Natural killer cell (primary cell): ENCODE data around the gene RASSF7. TPM values are rescaled to one million over a fixed set of nuclear protein-coding genes. Genes with fewer than 3 reads are reported as not detected.

Source experiments
- ATAC-seq, 3 donors: fragments of 150-1000 bp in 2 of 3; fragments of 200-7000 bp in 1 of 3; cut with Tn5 transposase; 1 replicate in 1 of 3; 2 replicates in 2 of 3; pipeline ENCODE4 v1.10.0; 2021; ENCODE audit warnings: mild to moderate bottlenecking in 2 of 3, moderate library complexity in 2 of 3
- DNase-seq, 2 donors: peaks; one replicate each; pipeline versions ENCODE4 v3.0.0 to v3.0.0-alpha.2; 2013 to 2021; ENCODE audit warnings: mixed read lengths in 1 of 2
- H3K27ac ChIP-seq: one replicate; pipeline ENCODE4 v1.5.1; 2013; ENCODE audit warnings: mild to moderate bottlenecking, low read length
- H3K27me3 ChIP-seq: one replicate; pipeline ENCODE4 v1.6.1; 2013; ENCODE audit warnings: low read length; ENCODE audit not compliant: control insufficient read depth, insufficient read depth
- H3K36me3 ChIP-seq: one replicate; pipeline ENCODE4 v1.6.1; 2013; ENCODE audit warnings: low read length; ENCODE audit not compliant: control insufficient read depth, insufficient read depth
- H3K4me1 ChIP-seq: one replicate; pipeline ENCODE4 v1.6.1; 2013; ENCODE audit warnings: low read length; ENCODE audit not compliant: control insufficient read depth, insufficient read depth
- H3K4me3 ChIP-seq: one replicate; pipeline ENCODE4 v1.5.1; 2013; ENCODE audit warnings: low read length
- H3K9me3 ChIP-seq: one replicate; pipeline ENCODE4 v1.6.1; 2013; ENCODE audit warnings: low read length; ENCODE audit not compliant: control insufficient read depth, insufficient read depth
- H3K27ac Mint-ChIP-seq, 2 donors: one replicate each; pipeline ENCODE4 v1.8.0; 2022; ENCODE audit warnings: mild to moderate bottlenecking in 2 of 2, mixed read lengths in 2 of 2, moderate library complexity in 1 of 2
- H3K27me3 Mint-ChIP-seq, 2 donors: one replicate each; pipeline ENCODE4 v1.8.0; 2022; ENCODE audit warnings: low read depth in 2 of 2, mixed read lengths in 2 of 2
- H3K36me3 Mint-ChIP-seq: one replicate; pipeline ENCODE4 v1.8.0; 2022; ENCODE audit warnings: mixed read lengths
- H3K4me1 Mint-ChIP-seq, 2 donors: one replicate each; pipeline ENCODE4 v1.8.0; 2022; ENCODE audit warnings: mixed read lengths in 2 of 2
- H3K4me3 Mint-ChIP-seq: one replicate; pipeline ENCODE4 v1.8.0; 2022; ENCODE audit warnings: mild to moderate bottlenecking, moderate library complexity, mixed read lengths
- H3K9me3 Mint-ChIP-seq, 2 donors: one replicate each; pipeline ENCODE4 v1.8.0; 2022; ENCODE audit warnings: mixed read lengths in 2 of 2
- CTCF ChIP-seq: fragments of 200-600 bp; IDR thresholded peaks from one replicate; pipeline ENCODE4 v1.8.0; 2022; ENCODE audit warnings: antibody characterized with exemption
- WGBS: methylation state at CpG from one replicate; pipeline ENCODE4 v1.1.7; 2013; ENCODE audit warnings: missing lambda C conversion rate; ENCODE audit not compliant: insufficient coverage; 5-methylcytosine and 5-hydroxymethylcytosine counted together
- intact Hi-C: fragments of 100-400 bp; cut with micrococcal nuclease; formaldehyde crosslinking; loops from one replicate; pipeline ENCODE4 v1.14.2; 2022
- total RNA-seq, 4 donors: library from RNA; stranded (reverse); fragments of 120-200 nt in 1 of 4; gene quantifications; one replicate each; pipeline versions ENCODE4 v1.2.3 to v1.2.4, GENCODE V29; 2013 to 2022

RASSF7 gene
- total RNA-seq, 3 donors from 2014 or later (not counting 1 experiment from before 2014, with no cell fraction given) = 19.0 to 21.7 (median 20.0) TPM

GRCh38 chr11:528166-528814 is 32.5 kb upstream of the RASSF7 start:
- DNase-seq = no peak
- H3K9me3 Mint-ChIP-seq = no peaks in the 10 kb centered on the region
- H3K27ac Mint-ChIP-seq = no peak overlapping the region
- no peaks in the 10 kb centered on the region for H3K27me3 ChIP-seq
- ATAC-seq = no peak
- TF ChIP-seq CTCF = no peak
- H3K4me1 Mint-ChIP-seq = no peaks in the 10 kb centered on the region
- no peaks in the 10 kb centered on the region for H3K4me1 ChIP-seq
- intact Hi-C loops = no loop called here
- no peak overlapping the region for H3K4me3 ChIP-seq
- WGBS = 92% methylated on average over 30 of the region's 30 CpGs
- H3K36me3 Mint-ChIP-seq = no peaks in the 10 kb centered on the region
- H3K27ac ChIP-seq = no peak overlapping the region
- no peaks in the 10 kb centered on the region for H3K27me3 Mint-ChIP-seq
- no peaks in the 10 kb centered on the region for H3K9me3 ChIP-seq
- H3K4me3 Mint-ChIP-seq = no peak overlapping the region
- peaks cover 11% of the 10 kb centered on the region for H3K36me3 ChIP-seq

- TF ChIP-seq CTCF = no peak
- peaks cover 0 to 3% of the 10 kb centered on the region in 2 donors for H3K4me1 Mint-ChIP-seq
- ATAC-seq (no peak), DNase-seq (no peak)
- no peaks in the 10 kb centered on the region for H3K27me3 Mint-ChIP-seq
- Histone ChIP-seq H3K27me3 (no peaks in the 10 kb centered on the region), H3K4me3 (no peak overlapping the region), H3K4me1 (peaks cover 2% of the 10 kb centered on the region), H3K9me3 (no peaks in the 10 kb centered on the region), H3K36me3 (peaks cover 11% of the 10 kb centered on the region), H3K27ac (no peak overlapping the region)
- H3K9me3 Mint-ChIP-seq = no peaks in the 10 kb centered on the region
- WGBS = 91% methylated on average over 29 of the region's 29 CpGs
- intact Hi-C loops = no loop called here
- H3K4me3 Mint-ChIP-seq = no peak overlapping the region
- no peaks in the 10 kb centered on the region for H3K36me3 Mint-ChIP-seq
- H3K27ac Mint-ChIP-seq = no peak overlapping the region
Measured at GRCh38 chr11:528815-529727, 31.7 kb upstream of the RASSF7 start.

- no peak for DNase-seq
- H3K9me3 ChIP-seq = no peaks in the 10 kb centered on the region
- Mint-ChIP-seq H3K36me3 (no peaks in the 10 kb centered on the region), H3K4me3 (no peak overlapping the region), H3K27ac (no peak overlapping the region), H3K27me3 (no peaks in the 10 kb centered on the region), H3K4me1 (peaks cover 0 to 7% of the 10 kb centered on the region in 2 donors), H3K9me3 (no peaks in the 10 kb centered on the region)
- TF ChIP-seq CTCF = no peak
- intact Hi-C loops = no loop called here
- H3K4me1 ChIP-seq = peaks cover 10% of the 10 kb centered on the region
- ATAC-seq = no peak
- no peaks in the 10 kb centered on the region for H3K27me3 ChIP-seq
- H3K4me3 ChIP-seq = no peak overlapping the region
- H3K27ac ChIP-seq = no peak overlapping the region
- peaks cover 11% of the 10 kb centered on the region for H3K36me3 ChIP-seq
- WGBS = 92% methylated on average over 18 of the region's 18 CpGs
Measured at GRCh38 chr11:529728-530411, 30.9 kb upstream of the RASSF7 start.
